GM21717 (cell line): ENCODE data around the gene WNT10A.

Experiments used
- ATAC-seq: cut with Tn5 transposase; IDR thresholded peaks from one replicate; pipeline ENCODE4 v1.9.1; 2021; ENCODE audit warnings: mild to moderate bottlenecking, moderate library complexity; ENCODE audit not compliant: unreplicated experiment

The WNT10A gene

GRCh38 chr2:218876562-218877219, 4.0 kb upstream of the WNT10A start:
- no peak for ATAC-seq

GRCh38 chr2:218877331-218877730, 3.3 kb upstream of the WNT10A start:
- no peak for ATAC-seq

DNA sequence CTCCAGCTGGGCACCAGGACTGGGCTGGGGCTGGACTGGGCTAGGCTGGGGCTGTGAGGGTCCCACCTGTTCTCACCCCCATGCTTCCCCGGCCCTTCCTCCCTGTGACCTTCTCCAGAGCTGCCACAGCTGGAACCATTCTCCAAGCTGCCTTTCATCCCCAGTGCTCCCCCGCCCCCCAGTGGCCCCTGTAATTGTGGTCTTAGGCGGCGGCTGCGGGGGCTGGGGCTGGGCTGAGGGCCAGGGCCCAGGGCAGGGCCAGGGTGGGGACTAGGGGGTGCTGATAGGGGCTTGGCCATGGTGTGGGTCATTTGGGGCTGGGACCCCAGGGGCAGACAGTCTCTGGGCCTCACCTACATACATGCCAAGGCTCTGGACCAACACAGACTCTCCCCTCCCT, 2.8 kb upstream of the WNT10A start:
- no peak for ATAC-seq

GRCh38 chr2:218878486-218878885, 2.2 kb upstream of the WNT10A start:
- no peak for ATAC-seq

DNA sequence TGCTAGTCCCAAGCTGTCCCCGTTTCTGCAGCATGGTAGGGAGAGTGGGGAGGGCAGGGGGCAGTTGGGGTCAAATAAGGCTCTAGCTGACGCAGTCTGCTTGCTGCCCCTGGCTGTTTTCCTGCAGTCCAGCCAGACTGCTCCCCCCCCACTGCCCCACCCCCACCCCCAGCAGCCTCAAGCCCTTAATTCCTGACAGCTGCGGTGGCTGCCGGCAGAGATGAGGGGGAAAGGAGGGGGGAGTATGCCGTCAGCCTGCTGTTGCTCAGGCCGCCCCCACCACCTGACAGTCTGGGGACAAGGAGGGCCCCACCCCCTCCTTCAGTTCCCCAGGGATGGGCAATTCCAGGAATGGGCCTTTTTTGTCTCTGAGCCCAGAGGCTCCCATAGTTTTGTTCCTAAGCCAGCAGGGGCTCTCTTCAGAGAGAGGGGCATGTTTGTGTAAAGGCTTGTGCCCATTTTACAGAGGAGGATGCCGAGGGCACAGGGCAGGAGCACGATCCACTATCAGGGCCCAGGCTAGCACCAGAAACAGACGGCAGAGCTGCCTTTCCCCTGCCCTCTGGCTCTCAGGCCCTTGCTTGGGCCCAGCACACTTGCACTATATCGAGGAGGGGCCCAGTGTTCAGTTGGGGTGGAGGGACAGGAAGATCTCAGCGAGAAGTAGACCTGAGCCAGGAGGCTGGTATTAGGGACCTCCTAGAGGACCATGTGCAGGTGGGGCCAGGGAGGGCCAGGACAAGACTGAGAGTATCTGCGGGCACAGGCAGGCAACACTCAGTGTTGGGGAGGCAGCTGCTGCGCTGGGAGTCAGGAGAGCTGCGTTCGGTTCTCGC, 1.5 kb upstream of the WNT10A start:
- no peak for ATAC-seq

GRCh38 chr2:218879776-218880101, 913 bp upstream of the WNT10A start:
- ATAC-seq, result no peak

- no peak for ATAC-seq
Measured at GRCh38 chr2:218880859-218881594, 375 bp downstream of the WNT10A start.

DNA sequence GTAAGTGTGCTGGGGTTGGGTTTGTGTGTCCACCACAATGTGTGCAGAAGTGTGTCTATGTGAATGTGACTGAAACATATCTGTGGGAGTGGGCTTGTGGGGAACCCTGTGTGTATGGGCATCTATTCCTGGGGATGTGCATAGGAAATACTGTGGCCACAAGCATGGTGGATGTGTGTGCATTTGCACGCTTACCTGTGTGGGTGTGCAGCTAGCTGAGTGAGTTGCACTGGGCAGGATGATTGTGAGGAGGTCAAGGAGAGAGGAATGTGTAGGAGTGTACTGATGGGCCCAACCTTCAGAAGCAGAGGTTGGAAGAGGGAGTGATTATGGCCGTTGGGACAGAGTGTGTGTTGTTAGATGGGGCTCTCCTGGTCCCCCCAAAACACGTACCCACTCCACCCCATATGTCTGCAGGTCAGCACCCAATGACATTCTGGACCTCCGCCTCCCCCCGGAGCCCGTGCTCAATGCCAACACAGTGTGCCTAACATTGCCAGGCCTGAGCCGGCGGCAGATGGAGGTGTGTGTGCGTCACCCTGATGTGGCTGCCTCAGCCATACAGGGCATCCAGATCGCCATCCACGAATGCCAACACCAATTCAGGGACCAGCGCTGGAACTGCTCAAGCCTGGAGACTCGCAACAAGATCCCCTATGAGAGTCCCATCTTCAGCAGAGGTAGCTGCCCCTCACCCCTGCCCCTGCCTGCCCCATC, 1.2 kb downstream of the WNT10A start:
- no peak for ATAC-seq

GRCh38 chr2:218882461-218882816, 1.8 kb downstream of the WNT10A start:
- ATAC-seq, result no peak

GRCh38 chr2:218882866-218883366, 2.3 kb downstream of the WNT10A start:
- ATAC-seq, result no peak

- ATAC-seq, result no peak
Measured at GRCh38 chr2:218883491-218884490, 3.1 kb downstream of the WNT10A start.

- no peak for ATAC-seq
Measured at GRCh38 chr2:218884519-218884918, 3.9 kb downstream of the WNT10A start.

DNA sequence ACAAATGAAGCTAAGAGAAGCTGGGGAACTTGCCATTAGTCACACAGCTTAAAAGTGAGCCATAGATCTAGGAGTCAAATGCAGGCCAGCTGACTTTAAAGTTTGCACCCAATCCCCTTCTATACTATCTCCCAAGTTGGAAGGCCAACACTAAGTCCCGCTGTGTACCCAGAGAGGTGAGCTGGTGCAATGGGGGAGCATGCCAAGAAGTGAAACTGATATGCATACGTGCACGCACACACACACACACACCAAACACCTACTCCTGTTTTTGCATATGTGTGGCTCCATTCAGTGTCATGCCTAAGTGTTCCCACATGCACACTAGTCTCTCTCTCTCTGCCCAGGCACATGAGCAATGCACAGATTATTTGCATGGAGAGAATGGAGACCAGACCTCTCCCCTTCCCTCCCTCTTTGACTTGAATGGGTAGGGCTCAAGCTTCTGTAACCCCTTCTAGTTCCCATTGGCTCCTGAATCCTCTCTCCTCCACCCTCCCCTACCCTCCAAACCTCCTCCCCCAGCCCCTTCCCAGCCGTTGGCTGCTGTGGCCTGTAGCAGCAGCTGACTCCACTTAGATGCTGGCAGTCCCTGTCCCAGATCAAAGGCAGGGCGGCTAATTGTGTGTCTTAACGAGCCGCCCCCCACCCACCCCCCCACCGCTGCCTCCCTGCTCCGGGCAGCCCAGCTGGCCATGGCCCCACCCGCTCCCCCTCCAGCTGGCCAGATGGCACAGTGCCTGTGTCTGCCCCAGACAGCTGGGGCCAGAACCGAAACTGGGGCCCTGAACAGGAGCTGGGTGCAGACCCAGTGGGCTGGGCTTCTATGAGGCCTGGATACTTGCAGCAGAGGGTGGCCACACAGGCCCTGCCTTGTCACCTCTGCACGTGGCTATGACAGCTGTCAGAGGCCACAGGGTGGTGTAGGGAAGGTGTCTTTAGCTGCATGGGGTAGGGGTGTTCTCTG, 5.6 kb downstream of the WNT10A start:
- ATAC-seq, result peak; percentile 69

- ATAC-seq, result no peak
Measured at GRCh38 chr2:218887079-218887478, 6.4 kb downstream of the WNT10A start.

DNA sequence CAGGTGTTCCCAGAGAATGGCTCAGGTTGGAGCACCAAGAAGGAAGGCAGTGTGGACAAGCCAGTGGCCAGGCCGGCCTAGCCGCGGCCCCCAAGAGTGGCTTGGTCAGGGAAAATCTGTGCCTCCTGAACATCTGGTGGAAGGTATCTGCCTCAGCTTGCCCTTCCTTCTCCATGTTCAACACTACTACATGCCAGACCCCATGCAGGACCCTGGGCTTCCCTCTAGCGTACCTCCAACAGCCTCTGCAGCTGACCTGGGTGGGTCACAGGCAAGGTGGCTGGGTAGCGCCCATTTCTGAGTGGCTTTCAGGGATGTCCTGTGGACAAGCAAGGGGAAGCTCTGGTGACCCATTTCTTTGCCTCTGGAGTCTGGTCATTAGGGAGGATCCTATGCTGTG, 7.7 kb downstream of the WNT10A start:
- ATAC-seq, result no peak

DNA sequence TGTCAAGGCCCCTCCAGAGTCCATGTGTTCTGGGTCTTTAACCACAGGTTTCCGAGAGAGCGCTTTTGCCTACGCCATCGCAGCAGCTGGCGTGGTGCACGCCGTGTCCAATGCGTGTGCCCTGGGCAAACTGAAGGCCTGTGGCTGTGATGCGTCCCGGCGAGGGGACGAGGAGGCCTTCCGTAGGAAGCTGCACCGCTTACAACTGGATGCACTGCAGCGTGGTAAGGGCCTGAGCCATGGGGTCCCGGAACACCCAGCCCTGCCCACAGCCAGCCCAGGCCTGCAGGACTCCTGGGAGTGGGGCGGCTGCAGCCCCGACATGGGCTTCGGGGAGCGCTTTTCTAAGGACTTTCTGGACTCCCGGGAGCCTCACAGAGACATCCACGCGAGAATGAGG, 9.3 kb downstream of the WNT10A start:
- no peak for ATAC-seq

DNA sequence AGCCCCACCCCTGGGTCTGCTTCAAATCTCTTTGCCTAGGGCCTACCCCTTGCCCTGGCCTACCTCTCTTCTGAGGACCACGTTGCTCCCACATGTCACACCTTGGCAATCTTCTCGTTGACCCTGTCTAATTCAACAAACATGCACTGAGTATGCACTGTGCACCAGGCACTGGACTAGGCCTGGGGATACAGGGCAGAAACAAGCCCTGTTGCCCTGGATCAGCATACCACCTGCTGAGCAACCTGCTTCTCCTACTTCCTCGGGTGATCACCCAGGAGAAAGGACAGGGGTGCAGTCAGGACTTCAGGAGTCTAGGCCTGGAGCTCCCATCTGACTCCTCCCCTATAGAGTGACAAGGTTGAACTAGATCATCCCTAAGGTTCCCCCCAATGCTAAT, 9.7 kb downstream of the WNT10A start:
- no peak for ATAC-seq

- ATAC-seq, result no peak
Measured at GRCh38 chr2:218891275-218892135, 10.9 kb downstream of the WNT10A start.
